Peyer's patch (tissue), 4 donors: ENCODE results near the gene CRACR2A.

Source experiments
- CTCF ChIP-seq, 6 experiments: fragments of 450-650 bp in 4 of 6; fragments of 200-600 bp in 2 of 6; sonication (generic) in 1 of 6; IDR thresholded peaks; one replicate each; pipeline ENCODE4 v1.5.1; 2017 to 2019; ENCODE audit warnings: antibody characterized with exemption in 6 of 6, mild to moderate bottlenecking in 3 of 6, moderate library complexity in 1 of 6
- POLR2A ChIP-seq, 2 donors: fragments of 450-650 bp; IDR thresholded peaks; one replicate each; pipeline ENCODE4 v1.5.1; 2017; ENCODE audit warnings: antibody characterized with exemption in 2 of 2, mild to moderate bottlenecking in 2 of 2, moderate library complexity in 2 of 2

DNA sequence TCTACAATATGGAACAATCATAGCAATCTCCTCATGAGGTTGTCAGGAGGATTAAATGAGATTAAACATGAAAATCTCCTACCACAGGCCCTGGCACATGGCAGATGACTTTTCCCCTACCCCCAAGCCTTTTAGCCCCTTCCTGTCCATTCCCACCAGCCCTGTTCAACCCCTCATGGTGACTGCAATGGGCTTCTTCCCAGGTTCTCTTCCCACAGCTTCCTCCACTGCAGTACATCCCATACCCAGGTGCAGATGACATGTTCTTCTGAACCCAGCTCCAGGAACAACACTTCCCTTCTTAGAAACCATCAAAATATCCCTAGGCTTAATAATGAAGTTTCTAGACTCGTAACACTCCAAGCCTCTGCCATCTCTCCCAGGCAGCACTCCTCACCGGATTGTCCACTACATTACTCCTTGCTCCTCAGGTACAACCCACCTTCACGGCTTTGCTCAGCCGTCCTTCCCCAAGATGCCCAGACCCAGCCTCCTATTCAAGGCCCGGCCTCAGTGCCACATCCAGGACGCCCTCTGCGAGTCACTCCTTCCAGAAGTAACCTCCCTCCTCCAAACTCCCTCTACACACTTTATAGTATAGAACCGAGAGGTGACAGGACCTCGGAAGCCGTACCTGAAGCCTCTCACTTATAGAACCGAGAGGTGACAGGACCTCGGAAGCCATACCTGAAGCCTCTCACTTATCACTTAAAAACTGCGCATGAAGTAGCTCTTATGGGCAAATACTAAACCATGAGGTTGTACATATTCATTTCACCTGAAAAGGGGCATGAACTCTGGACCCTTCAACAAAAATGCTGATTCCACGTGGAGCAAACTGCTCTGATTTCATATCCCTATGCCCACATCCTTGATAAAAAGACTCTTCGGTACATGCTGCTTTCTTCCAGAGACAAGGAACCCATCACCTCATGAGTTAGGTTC, 1.5 kb downstream of the CRACR2A start:
- no peak for TF ChIP-seq CTCF (IDR thresholded peaks at IDR 0.05)
- no peak for TF ChIP-seq POLR2A (IDR thresholded peaks at IDR 0.05)
